GM12892 (cell line): ENCODE data around the gene ALDH3A2.

Source experiments
- POLR2A ChIP-seq: IDR thresholded peaks from 2 replicates; pipeline ENCODE4 v1.6.1; 2011; ENCODE audit warnings: low read depth, low read length, control low read depth
- POLR2AphosphoS5 ChIP-seq: IDR thresholded peaks from 2 replicates; pipeline ENCODE4 v1.6.1; 2011; ENCODE audit warnings: low read depth, low read length, control low read depth

- TF ChIP-seq POLR2A (no peak), POLR2AphosphoS5 (no peak)
These were observed 18.5 kb upstream of the ALDH3A2 start for GRCh38 chr17:19630035-19630434.
